Left lung (tissue), 10 donors: ENCODE results near the gene NOL8. TPM values are rescaled to one million over a fixed set of nuclear protein-coding genes. Genes with fewer than 3 reads are reported as not detected.

ENCODE experiments used
- ATAC-seq: fragments of 200-7000 bp; cut with Tn5 transposase; one replicate; pipeline ENCODE4 v1.9.1; 2020; ENCODE audit warnings: moderate library complexity
- DNase-seq, 4 donors: peaks; one replicate each; pipeline ENCODE4 v3.0.0-alpha.2; 2013 to 2020
- H3K27ac ChIP-seq, 2 donors: fragments of 200-600 bp; sonication (generic) in 1 of 2; one replicate each; pipeline versions ENCODE4 v1.5.0 to v1.8.0; 2020 to 2021
- H3K27me3 ChIP-seq, 2 donors: fragments of 200-600 bp; sonication (generic) in 1 of 2; one replicate each; pipeline versions ENCODE4 v1.5.0 to v1.8.0; 2020 to 2021
- H3K36me3 ChIP-seq, 2 donors: fragments of 200-600 bp; sonication (generic) in 1 of 2; one replicate each; pipeline versions ENCODE4 v1.5.0 to v1.8.0; 2020 to 2021
- H3K4me1 ChIP-seq, 2 donors: fragments of 200-600 bp; one replicate each; pipeline ENCODE4 v1.8.0; 2021
- H3K4me3 ChIP-seq, 2 donors: fragments of 200-600 bp; sonication (generic) in 1 of 2; one replicate each; pipeline versions ENCODE4 v1.5.0 to v1.8.0; 2020 to 2021; ENCODE audit warnings: mild to moderate bottlenecking in 1 of 2
- H3K9me3 ChIP-seq, 2 donors: fragments of 200-600 bp; sonication (generic) in 1 of 2; one replicate each; pipeline versions ENCODE4 v1.5.0 to v1.8.0; 2020 to 2021
- intact Hi-C, 2 donors: fragments of 100-400 bp; cut with DNase I; formaldehyde crosslinking; loops; one replicate each; pipeline versions ENCODE4 v1.11.2 to v1.14.2; 2022
- polyA plus RNA-seq, 6 donors: library from polyadenylated mRNA; unstranded; fragments of 120-200 nt; gene quantifications; one replicate each; pipeline ENCODE4 v1.2.1, GENCODE V29; 2013; ENCODE audit not compliant: insufficient read length in 6 of 6
- total RNA-seq, 2 donors: library from RNA; stranded (reverse); fragmentation: NEBNext Ultra II Directional; extraction: Animal tissue kit (Norgen Biotek cat#: 25700); gene quantifications; one replicate each; pipeline ENCODE4 v1.2.1, GENCODE V29; 2021
- TF ChIP-seq, protein P1 (sequence below), 2 donors: fragments of 200-600 bp; sonication (generic) in 1 of 2; IDR thresholded peaks; one replicate each; pipeline versions ENCODE4 v1.5.0 to v1.8.0; 2021; ENCODE audit warnings: antibody characterized with exemption in 2 of 2
- donor health status: DM: no; HTN: yes; CAD: no.
- donor health status: DM: no; HTN: no; CAD: no.

NOL8 gene
- total and polyA plus RNA-seq, 8 donors: 23.7 to 69.3 (median 48.6) TPM

DNA sequence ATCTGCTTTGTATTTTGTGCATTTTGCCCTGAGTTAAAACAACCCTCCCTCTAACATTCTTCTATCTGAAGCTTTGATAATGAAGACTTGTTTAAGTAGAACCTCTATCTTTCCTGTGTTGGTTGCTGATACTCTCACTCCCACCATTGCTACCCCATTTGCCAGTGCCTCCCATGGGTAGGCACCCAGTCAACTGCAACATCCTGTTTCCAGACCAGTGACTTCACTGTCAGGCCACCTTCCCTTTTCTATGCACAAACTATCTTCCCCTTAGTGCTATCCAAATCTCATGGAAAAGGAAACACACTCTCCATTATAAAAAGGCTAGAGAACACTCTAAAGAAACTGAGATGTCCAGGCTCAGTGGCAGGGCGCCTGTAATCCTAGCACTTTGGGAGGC, 26.0 kb downstream of the NOL8 start:
- H3K4me3 ChIP-seq: no peak overlapping the region
- no peaks in the 10 kb centered on the region for H3K27me3 ChIP-seq
- no peak overlapping the region for H3K27ac ChIP-seq
- TF ChIP-seq, protein P1, sequence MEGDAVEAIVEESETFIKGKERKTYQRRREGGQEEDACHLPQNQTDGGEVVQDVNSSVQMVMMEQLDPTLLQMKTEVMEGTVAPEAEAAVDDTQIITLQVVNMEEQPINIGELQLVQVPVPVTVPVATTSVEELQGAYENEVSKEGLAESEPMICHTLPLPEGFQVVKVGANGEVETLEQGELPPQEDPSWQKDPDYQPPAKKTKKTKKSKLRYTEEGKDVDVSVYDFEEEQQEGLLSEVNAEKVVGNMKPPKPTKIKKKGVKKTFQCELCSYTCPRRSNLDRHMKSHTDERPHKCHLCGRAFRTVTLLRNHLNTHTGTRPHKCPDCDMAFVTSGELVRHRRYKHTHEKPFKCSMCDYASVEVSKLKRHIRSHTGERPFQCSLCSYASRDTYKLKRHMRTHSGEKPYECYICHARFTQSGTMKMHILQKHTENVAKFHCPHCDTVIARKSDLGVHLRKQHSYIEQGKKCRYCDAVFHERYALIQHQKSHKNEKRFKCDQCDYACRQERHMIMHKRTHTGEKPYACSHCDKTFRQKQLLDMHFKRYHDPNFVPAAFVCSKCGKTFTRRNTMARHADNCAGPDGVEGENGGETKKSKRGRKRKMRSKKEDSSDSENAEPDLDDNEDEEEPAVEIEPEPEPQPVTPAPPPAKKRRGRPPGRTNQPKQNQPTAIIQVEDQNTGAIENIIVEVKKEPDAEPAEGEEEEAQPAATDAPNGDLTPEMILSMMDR (IDR thresholded peaks at IDR 0.05): no peak
- intact Hi-C loops: no loop called here
- DNase-seq: no peak
- peaks cover 0 to 76% of the 10 kb centered on the region in 2 donors for H3K36me3 ChIP-seq
- H3K9me3 ChIP-seq: no peaks in the 10 kb centered on the region
- no peak for ATAC-seq
- peaks cover 8 to 11% of the 10 kb centered on the region in 2 donors for H3K4me1 ChIP-seq

DNA sequence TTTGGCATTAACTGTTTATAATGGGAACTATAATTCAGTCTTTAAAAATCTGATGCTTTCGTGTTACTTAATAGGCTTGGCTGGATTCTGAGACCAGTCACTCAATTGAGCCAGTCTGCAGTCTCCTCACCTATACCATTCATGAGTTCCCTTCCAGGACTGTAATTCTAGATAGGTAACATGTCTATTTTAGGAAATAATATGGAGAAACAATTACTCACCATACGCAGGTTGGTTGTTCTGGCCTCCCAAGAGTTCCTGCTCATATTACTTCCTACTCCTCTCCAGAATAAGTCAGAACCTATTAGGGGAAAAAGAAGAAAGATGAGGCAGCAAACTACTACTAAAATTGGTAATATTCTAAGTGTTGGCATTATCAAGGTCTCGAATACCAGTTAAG, 27.1 kb downstream of the NOL8 start:
- intact Hi-C loops: no loop called here
- H3K27ac ChIP-seq: no peak overlapping the region
- peaks cover 0 to 65% of the 10 kb centered on the region in 2 donors for H3K36me3 ChIP-seq
- no peak for DNase-seq
- H3K9me3 ChIP-seq: no peaks in the 10 kb centered on the region
- no peaks in the 10 kb centered on the region for H3K27me3 ChIP-seq
- H3K4me3 ChIP-seq: no peak overlapping the region
- ATAC-seq: no peak
- H3K4me1 ChIP-seq: peaks cover 9 to 11% of the 10 kb centered on the region in 2 donors
- TF ChIP-seq, protein P1 (IDR thresholded peaks at IDR 0.05): no peak

DNA sequence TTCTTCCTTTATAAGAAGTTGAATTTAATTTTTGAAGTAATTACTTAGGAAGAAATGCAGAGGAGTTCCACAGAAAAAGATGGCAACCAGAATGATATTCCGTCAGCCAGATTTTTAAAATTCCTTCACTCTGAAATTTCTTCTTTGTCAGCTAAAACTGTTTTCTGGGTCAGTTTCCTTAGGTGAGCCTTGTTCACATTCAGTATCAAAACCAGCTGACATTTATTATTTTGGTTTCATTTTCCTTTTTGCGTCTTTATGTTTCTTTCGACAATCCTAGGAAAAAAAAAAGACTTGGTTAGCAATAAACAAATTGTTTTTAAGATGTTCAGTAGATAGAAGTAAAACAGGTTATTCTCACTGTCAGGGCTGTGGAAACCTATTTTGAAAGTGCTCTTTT, 27.5 kb downstream of the NOL8 start:
- Histone ChIP-seq H3K9me3 (no peaks in the 10 kb centered on the region), H3K27ac (no peak overlapping the region), H3K4me3 (no peak overlapping the region), H3K27me3 (no peaks in the 10 kb centered on the region), H3K4me1 (peaks cover 13 to 15% of the 10 kb centered on the region in 2 donors), H3K36me3 (peaks cover 0 to 61% of the 10 kb centered on the region in 2 donors)
- intact Hi-C loops: no loop called here
- no peak for DNase-seq
- ATAC-seq: no peak
- TF ChIP-seq, protein P1 (IDR thresholded peaks at IDR 0.05): no peak

DNA sequence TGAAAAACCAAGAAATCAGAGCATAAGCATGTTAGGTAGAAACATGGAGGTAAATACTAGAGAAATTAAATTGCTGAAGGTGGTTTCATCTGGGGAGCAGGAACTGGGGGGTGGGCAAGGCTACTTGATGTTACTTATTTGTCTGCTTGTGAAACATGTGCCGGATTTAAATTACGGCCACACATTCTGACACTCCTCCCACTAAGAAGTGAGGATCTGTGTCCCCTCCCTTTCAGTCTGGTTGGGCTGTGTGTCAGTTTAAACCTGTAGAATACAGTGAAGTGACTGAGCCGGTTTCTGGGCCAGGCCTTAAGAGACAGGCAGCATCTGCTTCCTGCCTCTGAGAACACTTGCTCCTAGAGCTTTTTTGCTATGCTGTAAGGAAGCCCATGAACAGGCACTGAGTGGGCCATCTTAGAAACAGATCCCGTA, 29.3 kb downstream of the NOL8 start:
- intact Hi-C loops: no loop called here

DNA sequence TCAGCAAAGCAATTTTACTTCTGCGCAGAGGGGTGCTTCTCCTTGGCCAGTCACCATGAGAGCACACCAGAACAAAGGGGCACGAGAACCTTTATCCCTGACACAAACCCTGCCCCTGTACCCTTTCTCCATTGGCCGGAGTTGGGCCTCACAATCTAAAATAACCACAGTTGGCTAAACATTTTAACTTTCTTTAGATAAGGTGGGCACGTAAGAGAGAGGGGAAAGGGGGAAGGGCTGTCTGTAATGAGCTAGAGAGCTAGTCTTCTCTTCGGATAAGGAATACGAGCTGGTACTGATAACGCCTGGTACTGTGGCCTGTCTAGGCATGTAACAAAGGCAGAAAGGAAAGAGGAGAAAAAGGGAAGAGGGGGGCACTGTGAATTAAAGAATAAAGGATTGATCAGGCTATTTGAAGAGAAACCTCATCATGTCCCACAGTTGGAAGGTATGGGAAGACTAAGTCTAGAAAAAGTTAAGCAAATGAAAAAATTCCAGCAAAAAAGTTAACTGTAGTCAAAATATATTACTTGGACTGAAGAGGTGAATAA, 29.8 kb downstream of the NOL8 start:
- TF ChIP-seq, protein P1 (IDR thresholded peaks at IDR 0.05): no peak
- Histone ChIP-seq H3K4me1 (peaks cover 23 to 30% of the 10 kb centered on the region in 2 donors), H3K4me3 (no peak overlapping the region), H3K27ac (no peak overlapping the region), H3K9me3 (no peaks in the 10 kb centered on the region), H3K27me3 (no peaks in the 10 kb centered on the region), H3K36me3 (peaks cover 0 to 38% of the 10 kb centered on the region in 2 donors)
- intact Hi-C loops: no loop called here
- DNase-seq (no peak), ATAC-seq (no peak)

More for the DNA sequence above, 29.3 kb downstream of the NOL8 start:
- TF ChIP-seq, protein P1 (IDR thresholded peaks at IDR 0.05): no peak
- Histone ChIP-seq H3K4me3 (no peak overlapping the region), H3K36me3 (peaks cover 0 to 43% of the 10 kb centered on the region in 2 donors), H3K27me3 (no peaks in the 10 kb centered on the region), H3K9me3 (no peaks in the 10 kb centered on the region), H3K27ac (no peak overlapping the region), H3K4me1 (peaks cover 23 to 30% of the 10 kb centered on the region in 2 donors)
- ATAC-seq: no peak
- DNase-seq: no peak
